Neural progenitor cell (in vitro differentiated cells): ENCODE data around the gene FGFR3.

Source experiments
- EZH2 ChIP-seq: fragments of 200-600 bp; sonication (generic); IDR thresholded peaks from 2 replicates; pipeline ENCODE4 v1.6.1; 2017; ENCODE audit warnings: antibody characterized with exemption, mild to moderate bottlenecking, moderate library complexity
- EZH2phosphoT487 ChIP-seq: fragments of 200-600 bp; sonication (generic); IDR thresholded peaks from 2 replicates; pipeline ENCODE4 v1.6.1; 2017; ENCODE audit warnings: antibody characterized with exemption
- TF ChIP-seq, protein P1 (sequence below): fragments of 200-600 bp; sonication (generic); IDR thresholded peaks from 2 replicates; pipeline ENCODE4 v1.5.1; 2017; ENCODE audit warnings: antibody characterized with exemption, mild to moderate bottlenecking

DNA sequence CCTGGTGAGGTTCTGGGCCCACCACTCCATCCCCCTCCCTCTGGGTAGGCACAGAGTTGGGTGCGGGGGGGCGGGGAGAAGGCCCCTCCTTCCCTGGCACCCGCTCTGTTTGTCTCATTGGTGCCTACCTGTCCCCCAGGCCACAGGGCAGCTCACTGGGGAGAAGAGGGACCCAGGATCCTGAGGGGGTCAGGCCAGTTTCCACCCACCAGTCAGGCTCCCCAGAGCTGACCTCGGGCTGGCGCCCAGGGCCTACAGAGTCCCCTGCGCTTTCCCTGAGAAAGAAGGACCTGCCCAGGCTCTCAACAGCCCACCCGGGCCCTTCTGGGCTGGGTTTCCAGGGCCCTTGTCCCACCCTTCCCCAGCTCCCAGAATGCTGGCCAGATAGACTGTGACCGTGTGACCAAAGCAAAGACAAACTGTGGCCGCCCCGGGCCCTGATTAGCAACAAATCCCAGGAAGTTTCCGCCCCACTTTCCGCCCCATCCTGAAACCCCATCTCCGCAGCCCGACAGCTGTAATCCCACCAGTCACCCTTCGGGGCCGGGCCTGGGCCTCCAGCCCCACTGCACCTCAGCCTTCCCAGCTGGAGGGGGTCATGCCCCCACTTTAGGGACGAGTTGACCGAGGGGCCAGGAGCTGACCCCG is 33.8 kb upstream of the FGFR3 start:
- TF ChIP-seq, protein P1, sequence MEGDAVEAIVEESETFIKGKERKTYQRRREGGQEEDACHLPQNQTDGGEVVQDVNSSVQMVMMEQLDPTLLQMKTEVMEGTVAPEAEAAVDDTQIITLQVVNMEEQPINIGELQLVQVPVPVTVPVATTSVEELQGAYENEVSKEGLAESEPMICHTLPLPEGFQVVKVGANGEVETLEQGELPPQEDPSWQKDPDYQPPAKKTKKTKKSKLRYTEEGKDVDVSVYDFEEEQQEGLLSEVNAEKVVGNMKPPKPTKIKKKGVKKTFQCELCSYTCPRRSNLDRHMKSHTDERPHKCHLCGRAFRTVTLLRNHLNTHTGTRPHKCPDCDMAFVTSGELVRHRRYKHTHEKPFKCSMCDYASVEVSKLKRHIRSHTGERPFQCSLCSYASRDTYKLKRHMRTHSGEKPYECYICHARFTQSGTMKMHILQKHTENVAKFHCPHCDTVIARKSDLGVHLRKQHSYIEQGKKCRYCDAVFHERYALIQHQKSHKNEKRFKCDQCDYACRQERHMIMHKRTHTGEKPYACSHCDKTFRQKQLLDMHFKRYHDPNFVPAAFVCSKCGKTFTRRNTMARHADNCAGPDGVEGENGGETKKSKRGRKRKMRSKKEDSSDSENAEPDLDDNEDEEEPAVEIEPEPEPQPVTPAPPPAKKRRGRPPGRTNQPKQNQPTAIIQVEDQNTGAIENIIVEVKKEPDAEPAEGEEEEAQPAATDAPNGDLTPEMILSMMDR = no peak
- TF ChIP-seq EZH2 = no peak
- no peak for TF ChIP-seq EZH2phosphoT487
